H1 (cell line): ENCODE data around the gene CCDC12. TPM values are rescaled to one million over a fixed set of nuclear protein-coding genes. Genes with fewer than 3 reads are reported as not detected.

ENCODE experiments used
- CBX8 ChIP-seq: fragments of 300-800, 300-1000 bp; sonication (generic); IDR thresholded peaks from 2 replicates; pipeline ENCODE4 v1.7.1; 2016; ENCODE audit warnings: low read depth, low read length, borderline replicate concordance
- CHD7 ChIP-seq: fragments of 300-600 bp; sonication (generic); IDR thresholded peaks from 2 replicates; pipeline ENCODE4 v1.7.1; 2012; ENCODE audit warnings: low read length, moderate library complexity, mild to moderate bottlenecking, inconsistent platforms; ENCODE audit not compliant: insufficient replicate concordance
- EP300 ChIP-seq, 2 experiments: IDR thresholded peaks; 1 replicate in 1 of 2; 2 replicates in 1 of 2; pipeline ENCODE4 v1.6.1; 2011 to 2012; ENCODE audit warnings: low read depth in 2 of 2, low read length in 2 of 2, mild to moderate bottlenecking in 2 of 2, borderline replicate concordance in 1 of 2, inconsistent platforms in 1 of 2, moderate library complexity in 1 of 2
- HDAC6 ChIP-seq: IDR thresholded peaks from one replicate; pipeline ENCODE4 v1.7.1; 2012; ENCODE audit warnings: low read depth, mild to moderate bottlenecking, inconsistent platforms, low read length, moderate library complexity
- KDM4A ChIP-seq: IDR thresholded peaks from one replicate; pipeline ENCODE4 v1.7.1; 2012; ENCODE audit warnings: low read depth, mild to moderate bottlenecking, moderate library complexity, low read length, inconsistent platforms; ENCODE audit not compliant: severe bottlenecking
- RXRA ChIP-seq: IDR thresholded peaks from 2 replicates; pipeline ENCODE4 v1.6.1; 2011; ENCODE audit warnings: low read depth, mild to moderate bottlenecking, low read length, moderate library complexity; ENCODE audit not compliant: insufficient read depth
- SP1 ChIP-seq: IDR thresholded peaks from 2 replicates; pipeline ENCODE4 v1.6.1; 2011; ENCODE audit warnings: low read depth, low read length
- TAF1 ChIP-seq: IDR thresholded peaks from 2 replicates; pipeline ENCODE4 v1.6.1; 2011; ENCODE audit warnings: mild to moderate bottlenecking, low read depth, low read length
- TBP ChIP-seq: IDR thresholded peaks from 2 replicates; pipeline ENCODE4 v1.6.1; 2011; ENCODE audit warnings: low read depth, low read length, improper control_type of control experiment
- TEAD4 ChIP-seq: IDR thresholded peaks from 2 replicates; pipeline ENCODE4 v1.6.1; 2012; ENCODE audit warnings: low read depth, low read length, inconsistent platforms, mixed read lengths
- polyA plus RNA-seq, 7 experiments: library from polyadenylated mRNA; depleted of rRNA in 3 of 7; stranded (reverse) in 5 of 7; unstranded in 2 of 7; fragments of >200 nt in 5 of 7; fragments of 200-250 nt in 2 of 7; gene quantifications; 1 replicate in 5 of 7; 2 replicates in 1 of 7; 4 replicates in 1 of 7; pipeline versions ENCODE4 v1.2.1 to v1.2.3, GENCODE V29; 2011 to 2013; ENCODE audit warnings: missing spikeins in 2 of 7, mixed read lengths in 2 of 7
- total RNA-seq: library from RNA; stranded (reverse); fragmentation: NEBNext Ultra II Directional; extraction: Animal tissue kit (Norgen Biotek cat#: 25700); gene quantifications from 2 replicates; pipeline ENCODE4 v1.2.1, GENCODE V29; 2021

CCDC12 gene
- total and polyA plus RNA-seq, 2 of the 8 experiments (the other 6 are each of a cell fraction or from before 2014, with no cell fraction given): 29.5 to 41.3 TPM

- TF ChIP-seq CHD7 (no peak), TEAD4 (no peak), EP300 (IDR thresholded peaks at IDR 0.05; ENCODE audit: borderline replicate concordance in 1 of 2, low read depth in 2 of 2, low read length in 2 of 2) (no peak), CBX8 (no peak), KDM4A (no peak), HDAC6 (no peak), RXRA (no peak), TAF1 (no peak), SP1 (no peak), TBP (no peak)
These were observed 39.8 kb upstream of the CCDC12 start (continued) for GRCh38 chr3:47016086-47016933.
